ENCODE measurements around the gene AFAP1L2. TPM values are rescaled to one million over a fixed set of nuclear protein-coding genes. Genes with fewer than 3 reads are reported as not detected.

Gene AFAP1L2
- polyA plus RNA-seq, 1 donor from 2014 or later: 0.88 TPM

- H3K9ac ChIP-seq (ENCODE audit: low read length): no peak overlapping the region
- H3K9me2 ChIP-seq (ENCODE audit: insufficient read depth, low read length): no peaks in the 10 kb centered on the region
- TF ChIP-seq CTCF (IDR thresholded peaks at IDR 0.05; ENCODE audit: poor library complexity, severe bottlenecking): no peak
- TF ChIP-seq SMC3 (conservative IDR thresholded peaks at IDR 0.05; ENCODE audit: poor library complexity): no peak
- no peak for TF ChIP-seq TAF1 (IDR thresholded peaks at IDR 0.05; ENCODE audit: low read depth)
- no peak for TF ChIP-seq REST (IDR thresholded peaks at IDR 0.05; ENCODE audit: borderline replicate concordance)
- TF ChIP-seq MXI1 (conservative IDR thresholded peaks at IDR 0.05; ENCODE audit: poor library complexity, severe bottlenecking): no peak
- TF ChIP-seq EZH2 (IDR thresholded peaks at IDR 0.05; ENCODE audit: borderline replicate concordance, insufficient read depth, low read length, poor library complexity, severe bottlenecking): no peak
- TF ChIP-seq EP300 (conservative IDR thresholded peaks at IDR 0.05; ENCODE audit: poor library complexity, severe bottlenecking): no peak
- TF ChIP-seq RAD21 (conservative IDR thresholded peaks at IDR 0.05): no peak
- no peak for TF ChIP-seq POLR2AphosphoS5 (IDR thresholded peaks at IDR 0.05)
- H4K20me1 ChIP-seq (ENCODE audit: insufficient read depth): no peaks in the 10 kb centered on the region
- H3F3A ChIP-seq (ENCODE audit: insufficient read depth, low read length, poor library complexity, severe bottlenecking): no peaks in the 10 kb centered on the region
- no peak overlapping the region for H3K4me2 ChIP-seq (ENCODE audit: low read length)
- H2AFZ ChIP-seq (ENCODE audit: low read depth, low read length): no peak overlapping the region
- no peaks in the 10 kb centered on the region for H3K79me2 ChIP-seq (replicated peaks; ENCODE audit: insufficient read depth, low read length)
- H3K4me3 ChIP-seq (ENCODE audit: low read length): no peak overlapping the region
- no peaks in the 10 kb centered on the region for H3K36me3 ChIP-seq (ENCODE audit: insufficient read depth, low read length)
- no peaks in the 10 kb centered on the region for H3K27me3 ChIP-seq (ENCODE audit: insufficient read depth, low read depth, low read length)
- no peaks in the 10 kb centered on the region for H3K9me3 ChIP-seq (ENCODE audit: low read length)
- H3K27ac ChIP-seq (ENCODE audit: low read length): no peak overlapping the region
Observed at GRCh38 chr10:114429581-114430335, 25.5 kb upstream of the AFAP1L2 start.

- Histone ChIP-seq H4K20me1 (ENCODE audit: insufficient read depth) (no peaks in the 10 kb centered on the region), H2AFZ (ENCODE audit: low read depth, low read length) (no peak overlapping the region), H3K4me2 (ENCODE audit: low read length) (no peak overlapping the region), H3K27me3 (ENCODE audit: insufficient read depth, low read depth, low read length) (no peaks in the 10 kb centered on the region), H3K36me3 (ENCODE audit: insufficient read depth, low read length) (no peaks in the 10 kb centered on the region), H3K9ac (ENCODE audit: low read length) (no peak overlapping the region), H3K9me3 (ENCODE audit: low read length) (no peaks in the 10 kb centered on the region), H3K27ac (ENCODE audit: low read length) (no peak overlapping the region), H3K4me3 (ENCODE audit: low read length) (no peak overlapping the region), H3K9me2 (ENCODE audit: insufficient read depth, low read length) (no peaks in the 10 kb centered on the region), H3K79me2 (replicated peaks; ENCODE audit: insufficient read depth, low read length) (no peaks in the 10 kb centered on the region), H3F3A (ENCODE audit: insufficient read depth, low read length, poor library complexity, severe bottlenecking) (no peaks in the 10 kb centered on the region)
- TF ChIP-seq EZH2 (IDR thresholded peaks at IDR 0.05; ENCODE audit: borderline replicate concordance, insufficient read depth, low read length, poor library complexity, severe bottlenecking) (no peak), CTCF (IDR thresholded peaks at IDR 0.05; ENCODE audit: poor library complexity, severe bottlenecking) (no peak), RAD21 (conservative IDR thresholded peaks at IDR 0.05) (no peak), REST (IDR thresholded peaks at IDR 0.05; ENCODE audit: borderline replicate concordance) (no peak), TAF1 (IDR thresholded peaks at IDR 0.05; ENCODE audit: low read depth) (no peak), POLR2AphosphoS5 (IDR thresholded peaks at IDR 0.05) (no peak)
Observed at GRCh38 chr10:114427124-114427852, 23.0 kb upstream of the AFAP1L2 start.

Measured in neural cell (in vitro differentiated cells).